ENCODE results near the gene COX7A2. TPM values are rescaled to one million over a fixed set of nuclear protein-coding genes. Genes with fewer than 3 reads are reported as not detected.

Gene COX7A2
- total RNA-seq, 1 experiment from 2014 or later, result 707 TPM

GRCh38 chr6:75221116-75221515, 22.5 kb downstream of the COX7A2 start:
- TF ChIP-seq CTCF (IDR thresholded peaks at IDR 0.05) (no peak), SIN3A (IDR thresholded peaks at IDR 0.05; ENCODE audit: borderline replicate concordance, insufficient read depth, low read depth, low read length) (no peak), REST (IDR thresholded peaks at IDR 0.05; ENCODE audit: insufficient read depth in 1 of 2, low read depth in 2 of 2, low read length in 1 of 2) (no peak), TCF7L2 (IDR thresholded peaks at IDR 0.05; ENCODE audit: low read depth, low read length) (no peak), POLR2AphosphoS5 (IDR thresholded peaks at IDR 0.05; ENCODE audit: low read depth, low read length) (no peak)
- DNase-seq (ENCODE audit: low read depth, low spot score) (no peak), ATAC-seq (no peak)
- H3K4me3 ChIP-seq (ENCODE audit: low read depth in 2 of 2, low read length in 2 of 2), result no peak overlapping the region
- no peaks in the 10 kb centered on the region for H3K4me1 ChIP-seq (ENCODE audit: control insufficient read depth, insufficient read depth, low read length)
- CTCF ChIA-PET, result no interaction called here
- no TSS peak for BruUV-seq (replicated peaks)
- in situ Hi-C loops (cut with HindIII; ENCODE audit: low pct_unique_long_range_greater_than_20kb, low sequenced_read_pairs), result no loop called here
- H3K9me3 ChIP-seq (ENCODE audit: control insufficient read depth, insufficient read depth, low read depth, low read length), result no peaks in the 10 kb centered on the region
- no peaks in the 10 kb centered on the region for H3K36me3 ChIP-seq (ENCODE audit: control insufficient read depth, insufficient read depth, low read length)
- H3K27ac ChIP-seq (ENCODE audit: low read length), result no peak overlapping the region
- peaks cover 2% of the 10 kb centered on the region; the same call in 1 of the 2 replicates for H3K27me3 ChIP-seq (ENCODE audit: control insufficient read depth, insufficient read depth, low read length)
- POLR2A ChIA-PET, result interaction anchor here (0.9 kb wide), 1 partner anchor 637 kb away, joined by 3 read pairs; no protein-coding TSS in a partner anchor
- intact Hi-C loops (cut with micrococcal nuclease; ENCODE audit: unreplicated experiment), result no loop called here

- Histone ChIP-seq H3K4me3 (ENCODE audit: low read depth in 2 of 2, low read length in 2 of 2) (no peak overlapping the region), H3K9me3 (ENCODE audit: control insufficient read depth, insufficient read depth, low read depth, low read length) (no peaks in the 10 kb centered on the region), H3K27me3 (ENCODE audit: control insufficient read depth, insufficient read depth, low read length) (peaks cover 2% of the 10 kb centered on the region; the same call in 1 of the 2 replicates), H3K4me1 (ENCODE audit: control insufficient read depth, insufficient read depth, low read length) (no peaks in the 10 kb centered on the region), H3K27ac (ENCODE audit: low read length) (no peak overlapping the region), H3K36me3 (ENCODE audit: control insufficient read depth, insufficient read depth, low read length) (no peaks in the 10 kb centered on the region)
- DNase-seq (ENCODE audit: low read depth, low spot score) (no peak), ATAC-seq (no peak)
- BruUV-seq (replicated peaks), result no TSS peak
- TF ChIP-seq CTCF (IDR thresholded peaks at IDR 0.05) (no peak), REST (IDR thresholded peaks at IDR 0.05; ENCODE audit: insufficient read depth in 1 of 2, low read depth in 2 of 2, low read length in 1 of 2) (no peak), SIN3A (IDR thresholded peaks at IDR 0.05; ENCODE audit: borderline replicate concordance, insufficient read depth, low read depth, low read length) (no peak), POLR2AphosphoS5 (IDR thresholded peaks at IDR 0.05; ENCODE audit: low read depth, low read length) (no peak), TCF7L2 (IDR thresholded peaks at IDR 0.05; ENCODE audit: low read depth, low read length) (no peak)
- in situ Hi-C loops (cut with HindIII; ENCODE audit: low pct_unique_long_range_greater_than_20kb, low sequenced_read_pairs), result no loop called here
- ChIA-PET POLR2A (interaction anchor here (0.9 kb wide), 1 partner anchor 636 kb away, joined by 3 read pairs; no protein-coding TSS in a partner anchor), CTCF (no interaction called here)
- intact Hi-C loops (cut with micrococcal nuclease; ENCODE audit: unreplicated experiment), result no loop called here
These were observed 23.2 kb downstream of the COX7A2 start for GRCh38 chr6:75220357-75220756.
